HS-27A (cell line): Measurements from ENCODE around the gene TF.

Source experiments
- DNase-seq: peaks from one replicate; pipeline ENCODE4 v3.0.0-alpha.2; 2012; ENCODE audit warnings: low read depth, missing footprints

TF gene

GRCh38 chr3:133812872-133813271, 66.7 kb downstream of the TF start:
- no peak for DNase-seq

- no peak for DNase-seq
Measured at GRCh38 chr3:133815386-133815785, 69.2 kb downstream of the TF start.

GRCh38 chr3:133820129-133820528, 73.9 kb downstream of the TF start:
- no peak for DNase-seq

GRCh38 chr3:133820889-133821675, 74.9 kb downstream of the TF start:
- DNase-seq: no peak

- DNase-seq: peak; percentile 56
Measured at GRCh38 chr3:133821767-133822638, 75.8 kb downstream of the TF start.

GRCh38 chr3:133824961-133825485, 78.8 kb downstream of the TF start:
- no peak for DNase-seq

GRCh38 chr3:133825969-133826727, 80.0 kb downstream of the TF start:
- no peak for DNase-seq

- no peak for DNase-seq
Measured at GRCh38 chr3:133827136-133827535, 80.9 kb downstream of the TF start.

GRCh38 chr3:133827684-133828083, 81.5 kb downstream of the TF start:
- no peak for DNase-seq

- no peak for DNase-seq
Measured at GRCh38 chr3:133828576-133829309, 82.5 kb downstream of the TF start.

GRCh38 chr3:133829310-133829707, 83.1 kb downstream of the TF start:
- no peak for DNase-seq

GRCh38 chr3:133830071-133830470, 83.9 kb downstream of the TF start:
- no peak for DNase-seq

- DNase-seq: no peak
Measured at GRCh38 chr3:133831966-133832801, 86.0 kb downstream of the TF start.

- DNase-seq: no peak
Measured at GRCh38 chr3:133832802-133833144, 86.6 kb downstream of the TF start.

- no peak for DNase-seq
Measured at GRCh38 chr3:133833267-133833666, 87.1 kb downstream of the TF start.

- DNase-seq: no peak
Measured at GRCh38 chr3:133833880-133834620, 87.9 kb downstream of the TF start.

GRCh38 chr3:133834621-133835417, 88.6 kb downstream of the TF start:
- DNase-seq: no peak

- DNase-seq: no peak
Measured at GRCh38 chr3:133835418-133835743, 89.2 kb downstream of the TF start.

GRCh38 chr3:133835961-133836360, 89.8 kb downstream of the TF start:
- no peak for DNase-seq
